ENCODE data around the gene GPC5.

The GPC5 gene

GRCh38 chr13:92224052-92224821 lies 825.8 kb downstream of the GPC5 start:
- peak; percentile 99 for DNase-seq (ENCODE audit: low read depth)
- no peak for TF ChIP-seq CTCF (conservative IDR thresholded peaks at IDR 0.05; ENCODE audit: low read depth, low read length)

GRCh38 chr13:92224825-92225224 lies 826.4 kb downstream of the GPC5 start:
- no peak for DNase-seq (ENCODE audit: low read depth)
- no peak for TF ChIP-seq CTCF (conservative IDR thresholded peaks at IDR 0.05; ENCODE audit: low read depth, low read length)
- no peak overlapping the region for H3K4me3 ChIP-seq (ENCODE audit: low read depth, low read length)

More at GRCh38 chr13:92224052-92224821, 825.8 kb downstream of the GPC5 start:
- H3K4me3 ChIP-seq (ENCODE audit: low read depth, low read length): no peak overlapping the region

- no peak for DNase-seq (ENCODE audit: low read depth)
- TF ChIP-seq CTCF (conservative IDR thresholded peaks at IDR 0.05; ENCODE audit: low read depth, low read length): no peak
These were observed 827.4 kb downstream of the GPC5 start for GRCh38 chr13:92225861-92226260.

GRCh38 chr13:92232871-92233270 lies 834.5 kb downstream of the GPC5 start:
- TF ChIP-seq CTCF (conservative IDR thresholded peaks at IDR 0.05; ENCODE audit: low read depth, low read length): no peak
- no peak overlapping the region for H3K4me3 ChIP-seq (ENCODE audit: low read depth, low read length)
- no peak for DNase-seq (ENCODE audit: low read depth)

More at GRCh38 chr13:92225861-92226260, 827.4 kb downstream of the GPC5 start:
- no peak overlapping the region for H3K4me3 ChIP-seq (ENCODE audit: low read depth, low read length)

GRCh38 chr13:92251671-92252210 lies 853.3 kb downstream of the GPC5 start:
- DNase-seq (ENCODE audit: low read depth): no peak
- TF ChIP-seq CTCF (conservative IDR thresholded peaks at IDR 0.05; ENCODE audit: low read depth, low read length): no peak
- no peak overlapping the region for H3K4me3 ChIP-seq (ENCODE audit: low read depth, low read length)

GRCh38 chr13:92255526-92255925 lies 857.1 kb downstream of the GPC5 start:
- no peak for TF ChIP-seq CTCF (conservative IDR thresholded peaks at IDR 0.05; ENCODE audit: low read depth, low read length)

GRCh38 chr13:92256211-92256610 lies 857.8 kb downstream of the GPC5 start:
- DNase-seq (ENCODE audit: low read depth): no peak
- no peak for TF ChIP-seq CTCF (conservative IDR thresholded peaks at IDR 0.05; ENCODE audit: low read depth, low read length)
- no peak overlapping the region for H3K4me3 ChIP-seq (ENCODE audit: low read depth, low read length)

More at GRCh38 chr13:92255526-92255925, 857.1 kb downstream of the GPC5 start:
- no peak overlapping the region for H3K4me3 ChIP-seq (ENCODE audit: low read depth, low read length)
- DNase-seq (ENCODE audit: low read depth): no peak

All from choroid plexus epithelial cell (primary cell).